Stimulated activated CD4-positive, alpha-beta T cell treated with anti-CD3 and anti-CD28 coated beads, Interleukin-12 subunit alpha, Interleukin-12 subunit beta, amount 100 ng/mL, for 48 hours (primary cell): ENCODE results near the gene LRIG1.

ENCODE experiments used
- DNase-seq, 3 donors: peaks; one replicate each; pipeline ENCODE4 v3.0.0-alpha.2; 2020; ENCODE audit warnings: low read depth in 2 of 3, low spot score in 1 of 3

LRIG1 gene, protein sequence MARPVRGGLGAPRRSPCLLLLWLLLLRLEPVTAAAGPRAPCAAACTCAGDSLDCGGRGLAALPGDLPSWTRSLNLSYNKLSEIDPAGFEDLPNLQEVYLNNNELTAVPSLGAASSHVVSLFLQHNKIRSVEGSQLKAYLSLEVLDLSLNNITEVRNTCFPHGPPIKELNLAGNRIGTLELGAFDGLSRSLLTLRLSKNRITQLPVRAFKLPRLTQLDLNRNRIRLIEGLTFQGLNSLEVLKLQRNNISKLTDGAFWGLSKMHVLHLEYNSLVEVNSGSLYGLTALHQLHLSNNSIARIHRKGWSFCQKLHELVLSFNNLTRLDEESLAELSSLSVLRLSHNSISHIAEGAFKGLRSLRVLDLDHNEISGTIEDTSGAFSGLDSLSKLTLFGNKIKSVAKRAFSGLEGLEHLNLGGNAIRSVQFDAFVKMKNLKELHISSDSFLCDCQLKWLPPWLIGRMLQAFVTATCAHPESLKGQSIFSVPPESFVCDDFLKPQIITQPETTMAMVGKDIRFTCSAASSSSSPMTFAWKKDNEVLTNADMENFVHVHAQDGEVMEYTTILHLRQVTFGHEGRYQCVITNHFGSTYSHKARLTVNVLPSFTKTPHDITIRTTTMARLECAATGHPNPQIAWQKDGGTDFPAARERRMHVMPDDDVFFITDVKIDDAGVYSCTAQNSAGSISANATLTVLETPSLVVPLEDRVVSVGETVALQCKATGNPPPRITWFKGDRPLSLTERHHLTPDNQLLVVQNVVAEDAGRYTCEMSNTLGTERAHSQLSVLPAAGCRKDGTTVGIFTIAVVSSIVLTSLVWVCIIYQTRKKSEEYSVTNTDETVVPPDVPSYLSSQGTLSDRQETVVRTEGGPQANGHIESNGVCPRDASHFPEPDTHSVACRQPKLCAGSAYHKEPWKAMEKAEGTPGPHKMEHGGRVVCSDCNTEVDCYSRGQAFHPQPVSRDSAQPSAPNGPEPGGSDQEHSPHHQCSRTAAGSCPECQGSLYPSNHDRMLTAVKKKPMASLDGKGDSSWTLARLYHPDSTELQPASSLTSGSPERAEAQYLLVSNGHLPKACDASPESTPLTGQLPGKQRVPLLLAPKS

GRCh38 chr3:66500576-66501482 is at the start of gene LRIG1:
LRIG1 (minus strand) TSS chr3:66501022; CDS start chr3:66500407, 615 bp downstream.
- peak; percentile 94 to 99 (median 97) for DNase-seq

DNA sequence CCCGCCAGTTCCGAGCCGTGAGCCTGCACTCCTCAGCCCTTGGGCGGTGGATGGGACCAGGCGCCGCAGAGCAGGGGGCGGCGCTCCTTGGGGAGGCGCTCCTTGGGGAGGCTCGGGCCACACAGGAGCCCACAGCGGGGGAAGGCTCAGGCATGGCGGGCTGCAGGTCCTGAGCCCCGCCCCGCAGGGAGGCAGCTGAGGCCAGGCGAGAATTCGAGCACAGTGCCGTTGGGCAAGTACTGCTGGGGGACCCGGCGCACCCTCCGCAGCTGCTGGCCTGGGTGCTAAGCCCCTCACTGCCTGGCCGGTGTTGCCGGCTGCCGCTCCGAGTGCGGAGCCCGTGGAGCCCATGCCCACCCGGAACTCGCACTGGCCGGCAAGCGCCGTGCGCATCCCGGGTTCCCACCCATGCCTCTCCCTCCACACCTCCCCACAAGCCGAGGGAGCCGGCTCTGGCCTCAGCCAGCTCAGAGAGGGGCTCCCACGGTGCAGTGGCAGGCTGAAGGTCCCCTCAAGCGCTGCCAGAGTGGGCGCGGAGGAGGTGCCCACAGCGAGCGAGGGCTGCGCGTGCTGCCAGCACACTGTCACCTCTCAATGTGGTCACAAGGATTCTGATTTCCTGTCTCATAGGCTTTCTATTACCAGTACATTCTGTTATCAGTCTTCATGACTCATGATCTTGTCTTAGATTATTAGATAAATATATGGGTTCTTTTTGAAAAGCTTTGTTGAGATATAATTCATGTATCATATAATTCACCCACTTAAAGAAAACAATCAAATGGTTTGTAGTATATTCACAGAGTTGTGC is 44.0 kb upstream of the LRIG1 start:
- no peak for DNase-seq

DNA sequence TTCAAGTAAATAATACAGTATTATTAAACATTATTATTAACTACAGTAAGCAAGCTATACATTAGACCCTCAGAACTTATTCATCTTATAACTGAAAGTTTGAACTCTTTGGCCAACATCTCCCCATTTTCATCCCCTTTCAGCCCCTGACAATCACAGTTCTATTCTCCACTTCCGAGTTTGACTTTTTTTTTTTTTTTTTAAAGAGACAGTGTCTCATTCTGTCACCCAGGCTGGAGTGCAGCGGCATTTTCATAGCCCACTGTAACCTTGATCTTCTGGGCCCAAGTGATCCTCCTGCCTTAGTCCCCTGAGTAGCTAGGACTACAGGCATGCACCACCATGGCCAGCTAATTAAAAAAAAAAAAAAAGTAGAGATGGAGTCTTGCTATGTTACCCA is 41.3 kb upstream of the LRIG1 start:
- no peak for DNase-seq

DNA sequence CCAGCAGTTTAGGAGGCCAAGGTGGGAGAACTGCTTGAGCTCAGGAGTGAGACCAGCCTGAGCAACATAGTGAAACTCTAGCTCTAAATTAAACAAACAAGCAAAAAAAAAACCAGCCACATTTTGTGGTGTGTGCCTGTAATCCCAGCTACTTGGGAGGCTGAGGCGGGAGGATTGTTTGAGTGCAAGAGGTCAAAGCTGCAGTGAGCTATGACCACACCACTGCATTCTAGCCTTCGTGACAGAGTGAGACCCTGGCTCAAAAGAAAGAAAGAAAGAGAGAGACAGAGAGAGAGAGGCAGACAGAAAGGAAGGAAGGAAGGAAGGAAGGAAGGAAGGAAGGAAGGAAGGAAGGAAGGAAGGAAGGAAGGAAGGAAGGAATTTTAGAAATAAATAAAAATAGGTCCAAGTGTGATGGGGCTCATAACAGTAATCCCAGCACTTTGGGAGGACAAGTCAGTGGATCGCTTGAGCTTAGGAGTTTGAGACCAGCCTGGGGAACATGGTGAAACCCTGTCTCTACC is 38.7 kb upstream of the LRIG1 start:
- DNase-seq: no peak

- no peak for DNase-seq
Measured at GRCh38 chr3:66538390-66538789, 37.6 kb upstream of the LRIG1 start.

DNA sequence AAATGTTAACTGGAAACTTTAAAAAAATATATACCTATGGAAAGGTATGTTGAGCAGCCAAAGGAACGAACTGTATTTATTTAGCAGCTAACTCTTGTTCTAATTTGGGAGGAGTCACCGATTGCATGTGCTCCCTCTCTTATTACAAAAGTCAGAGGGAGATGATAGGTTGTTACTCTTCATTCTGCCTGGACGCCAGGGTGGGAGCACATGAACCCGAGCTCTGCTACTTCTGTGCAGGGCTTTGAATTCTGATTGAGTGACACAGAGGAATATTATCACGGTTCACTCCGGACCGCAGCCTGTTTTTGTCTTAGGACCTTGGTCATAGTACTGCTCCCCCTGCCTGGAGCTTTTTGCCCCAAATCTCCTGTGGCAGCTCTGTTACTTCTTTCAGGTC is 36.9 kb upstream of the LRIG1 start:
- no peak for DNase-seq

GRCh38 chr3:66536791-66537190 is 36.0 kb upstream of the LRIG1 start:
- no peak for DNase-seq

DNA sequence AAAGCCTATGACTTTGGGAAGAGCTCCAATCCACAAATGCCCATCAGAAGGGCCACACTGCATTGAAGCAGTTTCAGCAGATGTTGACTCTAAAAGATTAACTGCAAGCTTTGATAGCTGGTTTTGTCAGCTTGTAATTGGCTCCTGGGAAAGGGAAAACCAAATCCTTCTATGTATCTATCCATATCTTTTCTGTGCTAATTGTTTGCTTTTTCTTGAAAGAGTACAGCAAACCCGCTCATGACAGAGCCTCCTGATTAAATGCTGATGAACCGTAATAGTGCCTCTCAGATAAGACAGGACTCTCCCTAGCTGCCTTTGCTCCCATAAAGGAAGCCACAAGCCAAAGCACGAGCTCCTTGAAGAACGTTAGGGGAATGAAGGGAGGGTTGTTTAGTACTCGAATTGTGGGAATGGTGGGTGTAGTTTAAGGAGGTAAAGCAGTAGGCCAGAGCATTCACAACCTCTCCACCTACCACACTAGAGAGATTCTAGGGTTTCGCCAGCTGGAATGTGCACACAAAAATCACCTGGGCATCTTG is 33.6 kb upstream of the LRIG1 start:
- no peak for DNase-seq

DNA sequence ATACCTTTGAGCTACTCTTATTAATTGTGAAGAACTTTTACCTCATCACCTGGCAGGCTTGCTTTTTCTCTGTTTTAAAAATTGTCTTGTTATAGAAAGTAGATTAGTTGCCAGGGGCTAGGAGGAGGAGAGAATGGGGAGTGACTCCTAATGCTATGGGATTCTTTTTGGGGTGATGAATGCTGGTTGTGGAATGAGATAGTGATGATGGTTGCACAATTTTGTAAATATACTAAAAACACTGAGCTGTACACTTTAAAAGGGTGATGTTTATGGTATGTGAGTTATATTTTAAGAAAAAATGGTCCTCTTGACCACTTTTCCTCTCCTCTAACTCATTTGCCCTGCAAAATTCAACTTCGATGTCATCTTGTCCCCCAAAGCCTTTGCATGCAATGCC is 31.8 kb upstream of the LRIG1 start:
- DNase-seq: no peak

DNA sequence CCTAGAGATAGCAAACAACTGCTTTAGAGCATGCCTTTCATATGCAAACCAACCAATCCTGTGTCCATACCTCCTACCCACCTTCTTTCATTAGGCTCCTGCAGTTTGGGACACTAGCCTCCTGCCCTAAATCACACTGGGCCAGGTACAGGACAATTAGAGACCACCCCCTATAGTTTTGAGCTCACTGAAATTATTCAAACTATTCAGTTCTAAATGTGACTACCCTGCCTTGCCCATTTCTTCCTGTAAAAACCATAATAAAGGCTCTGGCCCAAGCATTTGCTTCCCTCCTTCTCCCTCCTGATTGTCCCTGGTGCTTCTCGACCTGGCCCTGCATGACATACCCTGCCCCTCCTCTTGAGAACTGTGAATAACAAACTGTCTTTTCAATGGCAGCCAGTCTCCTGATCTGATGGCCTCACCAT is 31.4 kb upstream of the LRIG1 start:
- DNase-seq: no peak

DNA sequence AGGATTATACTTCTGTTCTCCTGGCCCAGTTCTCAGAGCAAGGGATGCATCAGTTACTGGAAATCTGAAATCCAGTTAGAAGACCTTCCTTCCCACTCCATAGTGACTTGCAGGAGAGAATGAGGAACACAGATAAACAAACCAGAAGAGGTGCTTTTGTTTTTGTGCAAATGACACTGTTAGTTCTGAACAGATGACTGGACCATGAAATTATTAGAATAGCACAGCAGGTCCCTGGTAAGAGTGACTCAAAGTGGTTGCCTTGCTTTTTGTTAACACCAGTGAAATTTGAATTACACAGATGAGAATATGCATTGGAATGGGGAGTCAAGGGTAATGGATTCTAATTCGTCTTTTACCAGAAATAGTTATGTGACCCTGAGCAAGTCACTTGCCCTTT is 30.4 kb upstream of the LRIG1 start:
- no peak for DNase-seq

DNA sequence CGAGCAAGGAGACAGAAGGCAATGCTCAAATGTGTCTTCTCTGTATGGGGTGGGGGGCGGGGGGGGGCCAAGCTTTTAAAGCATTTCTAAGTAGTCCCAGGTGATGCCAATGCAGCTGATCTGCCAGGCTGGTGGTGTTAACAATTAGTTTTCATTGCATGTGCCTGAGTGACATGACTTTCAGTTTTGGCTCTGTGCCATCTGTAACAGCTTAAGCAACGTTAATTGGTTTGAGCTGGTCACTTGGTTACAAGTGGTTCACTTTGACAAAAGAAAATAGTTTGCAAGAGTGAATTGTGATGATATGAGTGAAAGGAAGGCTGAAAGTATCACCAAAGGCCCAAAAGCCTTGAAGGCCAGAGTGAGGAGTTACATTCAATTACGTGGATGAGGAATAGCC is 26.4 kb upstream of the LRIG1 start:
- no peak for DNase-seq

DNA sequence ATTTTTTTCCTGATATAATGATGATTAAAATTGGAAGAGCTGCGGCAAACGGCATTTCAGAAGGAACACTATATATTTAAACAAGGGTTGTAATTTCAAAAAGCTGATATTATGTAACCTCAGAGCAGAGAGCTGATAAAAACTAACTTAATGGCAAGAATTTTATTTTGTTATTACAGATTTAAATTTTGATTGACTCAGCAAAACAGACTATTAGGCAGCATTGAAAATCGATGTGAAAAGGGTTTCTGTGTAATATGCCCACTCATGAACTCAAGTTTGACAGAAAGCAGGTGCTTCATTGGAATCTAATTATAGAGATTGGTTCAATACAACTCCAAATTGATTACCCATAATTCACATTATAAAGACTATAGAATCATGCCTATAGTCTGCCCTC is 24.9 kb upstream of the LRIG1 start:
- DNase-seq: no peak

GRCh38 chr3:66520724-66521123 is 19.9 kb upstream of the LRIG1 start:
- DNase-seq: no peak

DNA sequence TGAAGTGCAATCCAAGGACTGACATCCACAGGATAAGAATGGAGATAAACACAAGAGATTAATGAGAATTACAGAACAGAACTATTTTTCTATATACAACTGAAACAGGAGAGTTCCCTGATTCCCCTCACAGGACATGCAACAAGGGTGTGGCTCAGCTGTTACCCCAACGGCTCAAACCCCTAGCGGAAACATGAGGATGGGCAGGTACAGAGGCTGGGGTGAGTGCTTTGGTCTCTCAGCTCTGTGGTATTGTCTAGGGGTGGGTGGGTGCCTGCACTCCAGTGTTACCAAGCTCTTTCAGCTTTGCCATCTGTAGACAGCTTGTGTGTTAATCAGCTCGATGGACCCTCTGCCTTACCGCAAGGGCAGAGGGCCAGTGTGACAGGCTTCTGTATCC is 17.8 kb upstream of the LRIG1 start:
- DNase-seq: no peak

DNA sequence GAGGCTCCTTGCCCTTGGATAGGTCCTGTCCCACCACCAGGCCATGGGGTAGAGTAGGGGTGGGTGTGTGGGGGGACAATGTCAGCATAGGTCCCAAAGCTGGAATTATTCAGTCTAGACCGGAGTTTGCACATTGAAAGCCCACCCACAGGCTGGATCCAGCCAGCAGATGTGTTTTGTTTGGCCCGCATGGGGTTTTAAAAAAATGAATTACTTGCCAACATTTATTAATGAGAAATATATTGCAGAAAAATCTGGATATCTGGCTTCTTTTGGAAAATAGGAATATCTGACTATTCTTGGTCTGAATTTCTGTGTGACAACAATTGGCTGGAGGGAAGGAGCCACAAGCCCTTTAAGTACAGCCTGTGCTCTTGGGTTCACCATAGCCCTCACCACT is 17.3 kb upstream of the LRIG1 start:
- no peak for DNase-seq

DNA sequence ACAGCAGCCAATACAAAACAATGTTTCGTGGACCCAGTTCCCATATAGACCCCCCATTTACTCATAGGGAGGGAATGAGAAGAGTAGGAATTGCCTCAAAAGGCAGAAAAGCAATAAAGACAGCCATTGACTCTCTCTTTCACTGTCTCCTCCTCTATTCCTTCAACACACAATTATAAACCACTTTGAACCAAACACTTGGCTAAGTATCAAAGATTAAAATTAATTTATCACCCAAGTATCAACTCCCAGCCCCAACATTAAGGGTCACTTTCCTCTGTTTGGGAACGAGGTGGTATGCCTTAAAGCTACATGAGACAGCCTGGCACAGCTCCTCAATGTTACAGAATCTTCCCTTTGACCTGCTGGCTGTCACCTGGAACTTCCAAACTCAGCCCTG is 16.4 kb upstream of the LRIG1 start:
- DNase-seq: no peak

DNA sequence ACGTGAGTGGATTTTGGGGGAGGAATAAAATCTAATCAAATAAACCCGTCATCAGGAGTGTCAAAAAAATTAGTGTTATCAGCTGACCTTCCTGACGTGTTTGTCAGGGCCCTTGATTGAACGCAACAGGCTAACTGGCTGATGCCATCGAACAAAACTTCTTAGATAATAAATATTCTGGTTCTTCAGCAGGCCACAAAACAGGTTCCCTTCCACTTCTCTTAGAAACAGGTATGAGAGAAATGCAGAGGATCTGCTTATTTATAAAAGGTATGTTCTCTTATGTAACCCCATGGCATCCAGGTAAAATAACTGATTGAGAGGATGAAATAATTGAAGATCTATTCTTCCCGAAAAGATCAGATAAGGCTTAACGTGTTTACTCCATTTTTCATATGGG is 7.6 kb upstream of the LRIG1 start:
- no peak for DNase-seq

DNA sequence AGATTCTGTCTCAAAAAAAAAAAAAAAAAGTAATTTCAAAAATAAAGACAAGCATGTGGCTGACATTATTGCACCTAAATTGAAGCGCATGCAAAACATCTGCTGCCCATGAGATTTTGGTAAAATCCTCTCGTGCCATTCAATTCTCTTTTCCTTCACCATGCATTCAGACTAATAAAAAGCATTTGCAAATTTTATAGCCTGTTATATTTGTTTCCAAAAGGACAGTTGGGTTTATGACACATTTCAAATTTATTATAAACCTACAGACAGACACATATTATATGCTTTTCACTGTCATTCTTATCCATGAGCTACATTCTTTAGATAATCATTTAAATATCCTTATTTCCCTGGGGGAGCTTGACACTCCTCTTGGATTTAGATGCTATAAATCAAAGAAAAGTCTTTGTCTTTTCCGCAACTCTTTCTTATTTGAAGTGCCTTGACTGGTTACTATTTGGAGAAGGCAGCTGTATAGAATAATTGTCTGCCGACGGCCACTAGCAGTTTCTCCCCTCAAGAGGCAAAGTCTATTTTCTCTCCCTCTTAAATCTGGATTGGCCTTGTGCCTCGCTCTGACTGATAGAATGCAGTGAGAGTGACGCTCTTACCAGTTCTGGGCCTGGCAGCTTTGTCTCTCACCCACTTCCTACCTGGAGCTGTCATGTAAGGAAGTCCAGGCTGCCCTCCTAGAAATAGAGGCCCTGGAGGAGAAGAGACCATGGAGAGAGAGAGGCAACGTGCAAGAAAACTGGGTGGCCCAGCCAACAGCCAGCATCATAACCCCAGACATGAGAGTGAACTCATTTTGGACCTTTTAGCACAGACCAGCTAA is 6.8 kb upstream of the LRIG1 start:
- no peak for DNase-seq
